ENCODE results near the gene SH3PXD2A. TPM values are rescaled to one million over a fixed set of nuclear protein-coding genes. Genes with fewer than 3 reads are reported as not detected.

The SH3PXD2A gene
- total RNA-seq, 1 experiment from 2014 or later: 5.4 TPM

DNA sequence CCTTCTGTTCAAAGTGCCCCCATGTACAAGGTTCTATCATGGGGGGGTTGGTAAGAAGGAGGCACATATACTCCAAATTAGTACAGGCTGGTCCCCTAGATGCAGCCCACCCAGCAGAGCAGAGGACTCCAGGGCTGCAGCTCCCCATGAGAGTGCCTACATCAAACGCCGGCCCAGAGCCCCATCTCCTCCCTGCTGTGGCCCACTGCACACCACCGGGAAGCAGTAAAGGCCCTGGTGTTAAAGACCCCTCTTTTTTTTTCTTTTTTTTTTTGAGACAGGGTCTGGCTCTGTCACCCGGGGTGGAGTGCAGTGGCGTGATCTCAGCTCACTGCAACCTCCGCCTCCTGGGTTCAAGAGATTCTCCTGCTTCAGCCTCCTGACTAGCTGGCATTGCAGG is 47.4 kb downstream of the SH3PXD2A start:
- no peak overlapping the region for H3K4me3 ChIP-seq
- no peak overlapping the region for H3K27ac ChIP-seq
- no peak for DNase-seq
- H3K27me3 ChIP-seq: no peaks in the 10 kb centered on the region
- no peaks in the 10 kb centered on the region for H3K9me3 ChIP-seq (replicated peaks)
- H3K4me1 ChIP-seq: peaks cover 29% of the 10 kb centered on the region
- H3K36me3 ChIP-seq: no peaks in the 10 kb centered on the region

DNA sequence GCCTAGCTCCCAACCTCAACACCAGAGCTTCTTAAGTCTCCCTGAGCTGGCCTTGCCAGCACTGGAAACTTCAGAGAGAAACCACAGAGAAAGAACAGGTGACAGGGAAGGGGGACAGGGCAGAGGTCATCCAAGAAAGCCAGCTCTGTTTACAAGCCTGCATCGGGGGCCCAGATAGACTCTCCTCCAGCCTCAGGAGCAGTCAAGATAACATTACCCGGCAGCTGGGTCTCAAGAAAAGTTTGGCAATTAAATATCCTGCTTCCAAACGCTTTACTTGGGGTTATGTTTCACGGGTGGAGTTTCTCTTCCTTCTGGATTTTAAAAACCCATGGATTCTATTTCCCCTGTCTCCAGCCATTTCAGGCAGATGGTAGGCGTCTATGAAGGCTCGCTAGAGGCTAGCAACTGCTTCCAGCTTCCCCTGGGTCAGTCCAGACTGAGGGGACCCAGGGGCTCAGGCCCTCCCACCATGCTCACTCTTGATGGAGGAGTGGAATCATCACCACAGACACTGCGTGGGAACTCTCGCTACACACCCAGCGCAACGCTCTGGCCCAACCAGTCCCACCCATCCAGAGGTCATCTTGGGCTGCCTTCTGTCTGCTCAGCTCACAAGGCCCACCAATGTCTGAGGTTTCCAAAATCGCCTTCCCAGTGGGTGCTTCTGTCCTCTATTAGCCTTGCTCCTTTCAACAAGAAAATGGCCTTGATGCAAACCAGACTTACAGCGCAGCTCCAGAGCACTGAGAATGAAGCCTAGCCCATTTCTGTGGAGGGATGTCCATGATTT is 48.8 kb downstream of the SH3PXD2A start:
- Histone ChIP-seq H3K4me3 (no peak overlapping the region), H3K4me1 (peaks cover 29% of the 10 kb centered on the region), H3K9me3 (replicated peaks) (no peaks in the 10 kb centered on the region), H3K27me3 (no peaks in the 10 kb centered on the region), H3K27ac (peak overlapping the region; percentile 35; the same call in 1 of the 2 replicates), H3K36me3 (no peaks in the 10 kb centered on the region)
- DNase-seq: peak; percentile 49 to 81

DNA sequence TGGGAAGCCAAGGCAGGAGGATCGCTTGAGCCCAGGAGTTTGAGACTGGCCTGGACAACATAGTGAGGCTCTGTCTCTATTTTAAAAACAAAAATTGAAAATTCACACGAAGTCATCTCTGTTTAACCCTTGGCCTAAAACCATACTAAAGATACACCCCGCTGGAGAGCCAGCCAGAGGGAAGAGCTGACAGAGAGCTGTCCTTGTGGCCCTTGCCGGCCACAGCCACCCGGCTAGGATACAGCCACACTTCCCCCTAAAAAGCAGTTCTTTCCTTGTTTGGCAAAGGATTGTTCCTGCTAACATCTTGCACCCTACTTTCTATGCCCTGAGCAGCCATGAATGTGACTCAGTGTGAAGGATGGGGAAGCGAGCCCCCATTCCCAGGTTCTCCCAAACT is 49.6 kb downstream of the SH3PXD2A start:
- no peaks in the 10 kb centered on the region for H3K9me3 ChIP-seq (replicated peaks)
- peaks cover 29% of the 10 kb centered on the region for H3K4me1 ChIP-seq
- H3K4me3 ChIP-seq: no peak overlapping the region
- H3K27ac ChIP-seq: no peak overlapping the region; the same call in 1 of the 2 replicates
- H3K36me3 ChIP-seq: no peaks in the 10 kb centered on the region
- DNase-seq: no peak
- no peaks in the 10 kb centered on the region for H3K27me3 ChIP-seq

DNA sequence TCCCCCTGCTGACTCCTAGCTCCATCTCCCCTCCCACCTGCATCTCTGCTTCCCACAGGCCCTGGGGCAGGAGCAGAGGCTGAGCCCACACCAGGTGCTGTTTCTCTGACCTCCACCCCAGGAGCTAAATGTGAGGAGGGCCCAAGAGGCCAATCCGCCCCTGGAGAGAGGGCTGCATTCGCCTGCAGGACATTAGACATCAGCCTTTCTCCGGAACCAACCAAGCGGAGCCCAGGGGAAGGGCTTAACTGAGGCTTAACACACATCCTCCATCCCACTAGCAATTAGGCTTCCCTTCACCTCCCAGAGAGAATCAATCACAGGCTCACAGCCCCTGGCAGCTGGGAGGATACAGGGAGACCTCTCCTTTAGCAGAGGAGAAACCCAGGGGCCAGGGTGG is 50.5 kb downstream of the SH3PXD2A start:
- Histone ChIP-seq H3K9me3 (replicated peaks) (no peaks in the 10 kb centered on the region), H3K27ac (no peak overlapping the region), H3K4me1 (peaks cover 29% of the 10 kb centered on the region), H3K4me3 (no peak overlapping the region), H3K36me3 (no peaks in the 10 kb centered on the region), H3K27me3 (no peaks in the 10 kb centered on the region)
- DNase-seq: peak; percentile 62 to 83

DNA sequence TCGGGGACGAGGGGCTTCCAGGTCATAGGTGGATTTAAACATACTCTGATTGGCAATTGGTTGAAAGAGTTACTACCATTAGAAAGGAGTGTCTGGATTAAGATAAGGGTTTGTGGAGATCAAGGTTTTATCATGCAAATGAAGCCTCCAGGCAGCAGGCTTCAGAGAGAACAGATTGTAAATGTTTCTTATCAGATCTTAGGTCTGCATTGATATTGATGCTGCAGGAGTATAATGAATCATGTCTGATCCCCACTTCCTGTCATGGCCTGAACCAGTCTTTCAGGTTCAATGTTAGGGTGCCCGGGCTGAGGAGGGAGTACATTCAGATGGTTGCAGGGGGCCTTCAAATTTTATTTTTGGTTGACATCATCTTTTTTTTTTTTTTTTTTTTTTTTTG is 51.4 kb downstream of the SH3PXD2A start:
- no peaks in the 10 kb centered on the region for H3K27me3 ChIP-seq
- no peaks in the 10 kb centered on the region for H3K9me3 ChIP-seq (replicated peaks)
- no peaks in the 10 kb centered on the region for H3K36me3 ChIP-seq
- no peak for DNase-seq
- H3K4me3 ChIP-seq: no peak overlapping the region
- H3K4me1 ChIP-seq: peaks cover 29% of the 10 kb centered on the region
- no peak overlapping the region for H3K27ac ChIP-seq

DNA sequence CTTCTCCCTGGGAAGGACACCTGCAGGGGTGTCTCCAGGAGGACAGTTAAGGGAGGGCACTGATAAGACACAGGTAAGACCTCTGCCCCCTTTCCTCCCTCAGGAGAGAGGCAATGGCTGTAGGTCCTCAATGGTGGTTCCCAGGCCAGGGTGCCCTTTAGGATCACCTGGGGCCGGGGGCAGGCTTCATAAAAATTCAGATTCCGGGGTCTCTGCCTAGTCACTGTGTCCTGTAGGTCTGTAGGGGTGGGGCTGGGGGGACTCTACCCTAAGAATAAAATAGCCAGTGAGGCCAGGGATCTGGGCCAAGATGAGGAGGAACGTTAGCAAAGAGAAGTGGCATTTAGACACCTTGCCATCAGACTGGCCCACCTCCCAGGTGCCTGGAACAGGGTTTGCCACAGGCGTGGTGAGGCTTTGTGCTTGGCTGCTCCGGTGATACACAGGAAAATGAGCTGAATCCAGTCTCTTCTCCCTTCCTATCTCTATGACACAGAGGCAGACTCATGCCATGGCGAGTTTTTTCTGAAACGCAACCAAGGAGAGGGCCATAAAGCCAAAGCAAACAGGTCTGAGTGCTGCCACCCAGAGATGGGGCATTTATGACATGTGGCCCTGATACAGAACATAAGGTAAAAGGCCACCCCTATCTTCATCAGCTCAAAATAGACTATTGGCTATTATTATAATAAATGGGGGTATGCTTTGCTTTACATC is 52.6 kb downstream of the SH3PXD2A start:
- H3K27ac ChIP-seq: no peak overlapping the region
- H3K27me3 ChIP-seq: no peaks in the 10 kb centered on the region
- no peak for DNase-seq
- H3K4me3 ChIP-seq: no peak overlapping the region
- H3K4me1 ChIP-seq: peaks cover 29% of the 10 kb centered on the region
- no peaks in the 10 kb centered on the region for H3K36me3 ChIP-seq
- H3K9me3 ChIP-seq (replicated peaks): no peaks in the 10 kb centered on the region

DNA sequence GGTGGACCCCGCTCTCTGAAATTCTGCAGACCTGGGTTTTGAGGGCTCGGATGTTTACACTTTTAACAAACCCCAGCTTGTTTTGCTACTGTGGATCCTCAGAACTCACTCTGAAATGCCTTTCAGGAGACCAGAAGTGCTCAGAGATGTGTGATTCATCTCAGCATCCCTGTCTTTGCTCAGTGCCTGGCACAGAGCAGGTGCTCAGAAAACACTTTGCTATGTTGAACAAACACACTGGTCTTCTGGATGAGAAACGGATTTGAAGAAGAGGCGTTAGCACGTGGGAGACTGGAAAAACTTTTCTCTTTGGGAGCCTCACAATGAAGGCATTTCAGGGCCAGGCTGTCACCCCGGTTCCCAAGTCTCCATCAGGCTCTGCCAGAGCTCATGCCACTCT is 53.3 kb downstream of the SH3PXD2A start:
- Histone ChIP-seq H3K27me3 (no peaks in the 10 kb centered on the region), H3K4me3 (no peak overlapping the region), H3K36me3 (no peaks in the 10 kb centered on the region), H3K27ac (no peak overlapping the region), H3K9me3 (replicated peaks) (no peaks in the 10 kb centered on the region), H3K4me1 (peaks cover 26% of the 10 kb centered on the region)
- no peak for DNase-seq

DNA sequence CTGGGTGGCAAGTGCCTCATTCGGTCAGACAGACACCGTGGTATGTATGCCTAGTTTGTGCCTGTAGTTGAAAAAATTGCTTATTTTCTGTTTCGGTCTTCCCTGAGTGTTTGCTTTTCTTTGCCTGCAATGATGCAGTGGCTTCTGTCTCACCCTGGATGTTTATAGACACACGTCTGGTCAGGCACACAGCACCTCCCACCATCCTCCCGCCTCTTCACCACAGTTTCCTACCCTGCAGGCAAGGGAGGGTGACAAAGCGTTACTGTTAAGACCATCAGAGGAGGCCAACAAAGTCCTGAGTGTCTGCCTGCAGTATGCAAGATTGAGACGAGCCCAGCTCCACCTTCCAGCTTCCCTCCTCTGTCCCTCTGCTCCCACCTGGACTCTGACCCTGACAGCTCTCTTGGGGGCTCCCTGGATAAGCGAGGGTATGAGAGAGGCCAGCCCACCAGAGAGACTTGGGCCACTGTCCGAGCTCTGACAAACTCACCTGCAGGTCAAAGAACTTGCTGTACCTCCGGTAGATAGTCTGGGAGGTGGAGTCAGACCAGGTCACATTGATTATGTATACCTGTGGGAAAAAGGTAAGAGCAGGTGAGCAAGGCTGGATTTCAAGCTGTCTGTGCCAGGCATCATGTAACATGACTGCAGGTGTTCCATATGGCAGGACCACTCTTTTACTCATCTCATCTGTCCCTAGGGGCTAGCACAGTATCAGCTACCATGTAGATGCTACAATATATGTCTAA is 54.4 kb downstream of the SH3PXD2A start:
- peak in 1 of 2 experiments; percentile 39 for DNase-seq
- no peak overlapping the region for H3K4me3 ChIP-seq
- H3K4me1 ChIP-seq: peaks cover 15% of the 10 kb centered on the region
- H3K27me3 ChIP-seq: no peaks in the 10 kb centered on the region
- no peak overlapping the region for H3K27ac ChIP-seq
- H3K9me3 ChIP-seq (replicated peaks): no peaks in the 10 kb centered on the region
- no peaks in the 10 kb centered on the region for H3K36me3 ChIP-seq

DNA sequence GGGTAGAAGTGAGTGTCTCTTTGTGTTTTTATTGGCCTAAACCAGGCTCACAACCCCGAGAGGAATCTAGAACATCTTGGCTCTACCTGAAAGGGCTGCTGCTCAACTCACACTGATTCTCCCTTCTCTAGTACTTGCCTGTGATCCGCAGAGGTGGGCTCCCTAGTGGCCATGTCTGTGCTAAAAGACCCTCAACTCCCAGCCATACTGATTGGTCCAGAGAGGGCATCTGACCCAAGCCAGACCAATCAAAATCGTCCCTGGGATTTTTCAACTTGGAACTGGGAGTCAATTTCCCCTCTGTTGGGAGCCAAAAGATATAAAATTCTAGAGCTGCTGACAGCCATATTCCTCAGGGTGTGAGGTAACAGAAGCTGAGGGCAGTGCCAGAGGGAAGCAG is 55.3 kb downstream of the SH3PXD2A start:
- H3K27me3 ChIP-seq: no peaks in the 10 kb centered on the region
- no peak overlapping the region for H3K27ac ChIP-seq
- H3K4me1 ChIP-seq: peaks cover 7% of the 10 kb centered on the region
- no peaks in the 10 kb centered on the region for H3K36me3 ChIP-seq
- H3K9me3 ChIP-seq (replicated peaks): no peaks in the 10 kb centered on the region
- no peak overlapping the region for H3K4me3 ChIP-seq
- no peak for DNase-seq

DNA sequence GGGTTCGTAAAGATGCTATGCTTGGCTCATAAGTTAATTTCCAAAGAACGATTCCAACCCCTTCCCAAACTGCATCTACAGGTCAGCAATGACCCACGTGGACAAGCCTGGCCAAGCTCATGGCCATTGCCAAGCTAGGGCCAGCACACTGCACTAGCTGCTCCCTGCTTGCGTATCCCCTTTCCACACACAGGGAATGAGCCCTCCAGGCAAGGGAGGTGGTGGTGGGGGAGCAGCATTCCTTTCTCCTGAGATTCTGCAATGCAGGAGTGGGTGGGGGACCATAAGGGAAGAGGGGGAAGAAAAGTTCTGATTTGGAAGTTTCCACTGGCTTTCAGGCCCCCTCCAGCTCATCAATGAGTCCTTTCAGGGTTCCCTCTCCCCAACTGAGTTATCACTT is 56.0 kb downstream of the SH3PXD2A start:
- no peak overlapping the region for H3K27ac ChIP-seq
- H3K9me3 ChIP-seq (replicated peaks): no peaks in the 10 kb centered on the region
- no peaks in the 10 kb centered on the region for H3K36me3 ChIP-seq
- no peak for DNase-seq
- H3K27me3 ChIP-seq: no peaks in the 10 kb centered on the region
- peaks cover under 1% of the 10 kb centered on the region; the same call in 1 of the 2 replicates for H3K4me1 ChIP-seq
- no peak overlapping the region for H3K4me3 ChIP-seq

DNA sequence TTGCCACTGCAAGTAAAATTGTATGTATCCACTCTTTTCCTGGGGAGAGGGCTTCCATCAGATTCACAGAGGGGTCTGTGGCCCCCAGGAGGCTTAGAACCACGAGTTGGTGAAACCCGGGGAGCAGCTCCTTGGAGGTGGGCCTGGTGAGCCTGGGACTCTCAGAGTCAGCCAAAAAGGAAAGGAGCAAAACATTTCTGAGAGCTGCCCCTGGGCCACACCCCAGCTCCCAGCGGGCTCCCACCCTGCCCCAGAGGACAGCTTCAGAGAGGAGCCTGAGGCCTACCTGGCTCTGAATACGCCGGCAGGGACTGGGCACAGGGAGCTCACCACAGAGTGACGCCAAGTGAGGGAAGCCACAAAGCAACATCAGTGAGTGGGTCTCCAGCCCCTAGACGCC is 56.9 kb downstream of the SH3PXD2A start:
- Histone ChIP-seq H3K27me3 (no peaks in the 10 kb centered on the region), H3K4me1 (no peaks in the 10 kb centered on the region)
- DNase-seq: no peak

DNA sequence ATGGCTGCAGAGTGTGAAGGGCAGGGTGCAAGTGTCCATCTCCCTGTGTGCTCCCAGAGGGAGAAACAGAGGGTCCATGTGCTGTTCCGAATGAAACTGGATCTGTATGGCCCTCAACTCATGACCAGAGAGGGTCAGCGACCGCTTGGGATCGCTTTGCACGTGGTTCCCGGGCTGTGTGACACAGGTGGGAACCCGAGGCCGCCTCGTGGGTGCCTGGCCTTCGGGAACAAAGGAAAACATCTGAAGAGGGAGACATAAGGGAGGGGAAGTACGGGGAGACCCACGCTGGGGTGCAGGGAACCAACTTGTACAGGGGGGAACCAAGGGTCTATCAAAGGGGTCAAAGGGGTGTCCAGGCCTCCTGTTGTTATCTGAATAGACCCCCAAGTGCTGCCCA is 57.5 kb downstream of the SH3PXD2A start:
- Histone ChIP-seq H3K4me1 (no peaks in the 10 kb centered on the region), H3K27me3 (no peaks in the 10 kb centered on the region), H3K9me3 (replicated peaks) (no peaks in the 10 kb centered on the region), H3K4me3 (no peak overlapping the region), H3K27ac (no peak overlapping the region), H3K36me3 (no peaks in the 10 kb centered on the region)
- no peak for DNase-seq

More for the DNA sequence above, 56.9 kb downstream of the SH3PXD2A start:
- Histone ChIP-seq H3K9me3 (replicated peaks) (no peaks in the 10 kb centered on the region), H3K27ac (no peak overlapping the region), H3K36me3 (no peaks in the 10 kb centered on the region), H3K4me3 (no peak overlapping the region)

DNA sequence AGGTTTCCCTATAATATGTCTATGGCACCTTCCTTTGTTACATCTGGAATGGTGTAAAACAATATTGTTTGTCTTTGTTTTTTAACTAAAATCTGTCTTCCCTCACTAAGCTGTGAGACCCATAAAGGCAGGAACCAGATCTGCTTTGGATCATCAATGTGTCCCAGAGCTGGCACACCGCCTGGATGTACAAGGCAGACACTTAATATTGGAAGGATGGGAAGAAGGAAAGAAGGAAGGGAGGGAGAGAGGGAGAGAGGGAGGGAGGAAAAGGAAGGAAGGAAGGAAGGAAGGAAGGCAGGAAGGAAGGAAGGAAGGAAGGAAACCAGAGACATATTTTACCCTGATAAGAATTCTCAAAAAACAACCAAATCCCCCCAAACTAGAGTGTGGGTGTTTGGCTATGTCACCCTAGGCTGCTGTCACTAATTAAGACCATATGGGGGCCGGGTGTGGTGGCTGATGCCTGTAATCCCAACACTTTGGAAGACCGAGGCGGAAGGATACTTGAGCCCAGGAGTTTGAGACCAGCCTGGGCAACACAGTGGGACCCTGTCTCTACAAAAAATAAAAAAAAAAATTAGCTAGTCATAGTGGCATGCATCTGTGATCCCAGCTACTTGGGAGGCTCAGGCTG is 59.6 kb downstream of the SH3PXD2A start:
- no peaks in the 10 kb centered on the region for H3K36me3 ChIP-seq
- no peaks in the 10 kb centered on the region for H3K9me3 ChIP-seq (replicated peaks)
- no peak overlapping the region for H3K27ac ChIP-seq
- no peaks in the 10 kb centered on the region for H3K4me1 ChIP-seq
- H3K27me3 ChIP-seq: no peaks in the 10 kb centered on the region
- H3K4me3 ChIP-seq: no peak overlapping the region
- DNase-seq: no peak

DNA sequence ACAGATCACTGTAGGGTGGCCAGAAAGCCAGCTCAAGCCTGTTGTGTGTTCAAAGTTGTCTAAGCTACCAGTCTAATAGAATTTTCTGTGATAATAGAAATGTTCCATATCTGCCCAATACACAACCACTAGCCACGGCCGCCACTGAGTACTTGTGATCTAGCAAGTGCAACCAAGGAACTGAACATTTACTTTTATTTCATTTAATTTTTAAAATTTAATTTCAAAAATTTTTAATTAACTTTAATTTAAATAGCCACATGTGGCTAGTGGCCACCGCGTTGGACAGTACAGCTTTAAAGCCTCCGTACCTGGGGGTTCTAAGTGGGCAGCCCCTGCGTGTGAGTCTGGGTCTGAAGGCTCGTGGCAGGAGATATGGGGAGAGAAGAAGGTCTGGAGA is 60.4 kb downstream of the SH3PXD2A start:
- no peaks in the 10 kb centered on the region for H3K9me3 ChIP-seq (replicated peaks)
- H3K4me1 ChIP-seq: no peaks in the 10 kb centered on the region
- no peaks in the 10 kb centered on the region for H3K27me3 ChIP-seq
- H3K27ac ChIP-seq: no peak overlapping the region
- H3K36me3 ChIP-seq: no peaks in the 10 kb centered on the region
- no peak overlapping the region for H3K4me3 ChIP-seq
- DNase-seq: no peak
